GM18858 (cell line): ENCODE data around the gene IL6R.

Experiments used
- ATAC-seq: cut with Tn5 transposase; IDR thresholded peaks from one replicate; pipeline ENCODE4 v1.9.1; 2021; ENCODE audit not compliant: unreplicated experiment

The IL6R gene

GRCh38 chr1:154446789-154447188 lies 41.6 kb downstream of the IL6R start:
- ATAC-seq: no peak

- no peak for ATAC-seq
Measured at GRCh38 chr1:154448331-154448811, 43.2 kb downstream of the IL6R start.

GRCh38 chr1:154453161-154453560 lies 48.0 kb downstream of the IL6R start:
- ATAC-seq: no peak

DNA sequence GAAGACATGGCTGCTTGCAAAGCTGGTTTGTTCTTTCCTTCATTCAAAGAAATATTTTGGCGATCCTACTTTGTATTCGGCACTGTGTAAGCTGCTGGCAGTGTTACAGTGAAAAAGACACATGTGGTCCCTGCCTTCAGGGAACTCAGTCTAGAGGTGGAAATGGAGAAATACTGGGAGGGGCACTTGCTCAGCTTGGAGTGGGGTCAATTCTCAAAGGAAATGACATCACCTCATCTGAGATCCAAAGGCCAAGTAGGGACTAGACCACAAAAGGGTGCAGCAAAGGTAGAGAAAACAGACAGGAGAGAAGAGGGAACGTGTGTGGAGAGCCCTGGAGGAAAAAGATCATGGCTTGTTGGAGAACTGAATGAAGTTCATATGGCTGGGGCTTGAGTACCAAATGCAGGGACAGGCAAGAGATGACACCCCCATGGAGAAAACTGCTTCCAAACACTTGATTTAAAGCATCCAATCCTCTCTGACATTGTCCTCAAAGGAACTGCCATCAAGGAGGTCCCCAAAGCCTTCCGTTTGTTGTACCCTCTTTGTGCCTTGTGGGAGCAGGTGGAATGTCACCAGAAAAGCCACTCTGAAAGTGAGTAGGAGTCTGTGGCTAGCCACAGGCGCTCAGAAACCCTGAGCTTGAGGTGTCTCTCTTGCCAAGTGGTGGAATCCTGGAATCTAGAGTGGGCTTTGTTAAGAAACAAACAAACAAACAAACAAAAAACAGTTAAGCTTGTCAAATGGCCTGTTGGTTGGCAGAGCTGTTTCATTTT lies 48.6 kb downstream of the IL6R start:
- ATAC-seq: no peak

DNA sequence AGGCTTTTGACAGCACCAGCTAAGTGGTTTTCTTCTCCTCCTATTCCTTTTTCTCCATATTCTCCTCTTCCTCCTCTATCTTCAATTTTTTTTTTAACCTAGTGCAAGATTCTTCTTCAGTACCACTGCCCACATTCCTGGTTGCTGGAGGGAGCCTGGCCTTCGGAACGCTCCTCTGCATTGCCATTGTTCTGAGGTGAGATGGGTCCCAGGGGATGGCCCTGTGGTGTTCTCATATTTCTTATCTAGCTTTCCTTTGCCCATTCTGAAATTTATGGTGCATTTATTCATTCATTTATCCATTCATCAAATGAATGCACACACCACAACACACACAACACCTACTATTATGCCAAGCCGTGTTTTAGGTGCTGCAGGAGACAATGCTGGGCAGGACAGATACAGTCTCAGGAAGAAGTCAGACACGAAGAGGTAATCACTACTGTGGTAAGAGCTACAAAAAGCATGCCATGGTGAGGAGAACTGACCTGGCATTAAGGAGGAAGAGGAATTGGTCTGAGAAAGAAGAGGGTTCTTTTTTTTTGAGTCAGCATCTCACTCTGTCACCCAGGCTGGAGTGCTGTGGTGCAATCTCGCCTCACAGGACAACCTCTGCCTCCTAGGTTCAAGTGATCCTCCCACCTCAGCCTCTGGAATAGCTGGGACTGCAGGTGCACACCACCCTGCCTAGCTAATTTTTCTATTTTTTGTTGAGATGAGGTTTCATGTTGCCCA lies 49.4 kb downstream of the IL6R start:
- ATAC-seq: no peak

DNA sequence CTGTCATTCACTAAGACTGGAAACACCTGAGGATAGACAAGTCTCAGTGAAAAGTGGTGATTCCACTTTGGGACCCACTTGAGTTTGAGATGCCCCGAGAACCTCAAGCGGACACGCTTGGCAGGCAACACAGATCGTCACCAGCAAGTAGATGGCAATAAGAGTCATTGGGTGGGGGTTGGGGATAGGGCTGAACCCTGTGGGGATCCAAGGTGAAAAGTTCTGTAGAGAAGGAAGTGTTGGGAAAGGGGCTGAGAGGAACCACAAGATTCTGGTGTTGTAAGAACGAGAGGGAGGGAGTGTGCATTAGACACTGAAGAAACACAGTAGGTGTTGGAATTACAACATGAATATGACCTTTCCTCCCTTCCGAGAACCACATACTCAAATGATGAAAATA lies 51.5 kb downstream of the IL6R start:
- ATAC-seq: no peak

DNA sequence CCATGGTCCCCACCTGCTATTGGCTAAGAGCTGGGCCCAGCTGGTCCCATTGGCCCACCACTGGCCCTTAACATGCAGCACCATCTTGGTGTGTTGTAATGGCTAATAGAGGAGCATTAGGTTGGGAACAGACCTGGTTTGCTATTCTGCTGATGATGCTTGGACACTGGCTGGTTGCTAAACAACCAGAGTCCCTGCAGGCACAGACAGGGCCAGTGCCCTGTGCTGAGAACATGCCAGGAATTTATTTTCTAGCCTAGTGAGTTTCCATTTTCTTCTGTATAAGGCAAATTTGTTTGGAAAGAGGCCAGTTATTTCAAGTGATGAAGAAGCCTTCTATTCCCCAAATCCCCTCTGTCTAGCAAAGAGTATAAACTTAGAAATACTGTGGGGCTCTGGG lies 53.9 kb downstream of the IL6R start:
- no peak for ATAC-seq

DNA sequence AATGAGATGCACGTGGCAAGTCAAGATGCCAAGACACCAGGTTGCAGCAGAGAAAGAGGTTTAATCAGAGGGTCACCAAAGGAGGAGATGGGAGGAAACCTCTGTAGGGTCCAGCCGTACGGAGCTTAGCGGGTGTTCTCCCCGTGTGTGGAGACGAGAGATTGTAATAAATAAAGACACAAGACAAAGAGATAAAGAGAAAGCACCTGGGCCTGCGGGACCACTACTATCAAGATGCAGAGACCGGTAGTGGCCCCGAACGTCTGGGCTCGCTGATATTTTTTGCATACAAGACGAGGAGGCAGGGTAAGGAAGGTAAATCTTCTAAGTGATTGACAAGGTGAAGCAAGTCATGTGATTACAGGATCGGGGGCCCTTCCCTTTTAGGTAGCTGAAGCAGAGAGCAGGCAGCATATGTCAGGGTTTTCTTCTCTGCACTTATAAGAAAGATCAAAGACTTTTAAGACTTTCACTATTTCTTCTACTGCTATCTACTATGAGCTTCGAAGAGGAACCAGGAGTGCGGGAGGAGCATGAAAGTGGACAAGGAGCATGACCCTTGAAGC lies 55.6 kb downstream of the IL6R start:
- ATAC-seq: no peak

DNA sequence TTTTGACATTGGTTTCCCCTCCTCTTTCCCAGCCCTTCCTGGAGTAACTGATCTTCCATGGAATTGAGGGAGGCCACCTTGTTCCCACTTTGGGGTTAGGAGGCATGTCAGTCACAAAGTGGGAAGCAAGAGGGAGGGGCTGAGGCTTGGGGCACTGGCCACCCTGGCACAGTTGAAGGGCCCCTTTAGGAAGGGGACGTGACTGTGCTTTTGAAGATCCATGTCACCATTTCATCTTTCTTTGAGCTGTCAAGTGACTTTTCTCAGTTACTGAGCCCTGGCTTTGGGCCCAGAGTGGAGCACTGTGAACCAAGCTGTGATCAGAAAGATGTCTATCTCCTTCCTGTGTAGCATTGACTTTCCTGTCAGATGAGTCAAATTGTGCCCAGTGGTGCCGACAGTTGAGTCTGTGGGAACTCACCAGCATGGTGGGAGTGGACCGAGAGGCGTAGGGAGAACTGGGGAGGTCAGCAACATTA lies 58.4 kb downstream of the IL6R start:
- ATAC-seq: no peak

DNA sequence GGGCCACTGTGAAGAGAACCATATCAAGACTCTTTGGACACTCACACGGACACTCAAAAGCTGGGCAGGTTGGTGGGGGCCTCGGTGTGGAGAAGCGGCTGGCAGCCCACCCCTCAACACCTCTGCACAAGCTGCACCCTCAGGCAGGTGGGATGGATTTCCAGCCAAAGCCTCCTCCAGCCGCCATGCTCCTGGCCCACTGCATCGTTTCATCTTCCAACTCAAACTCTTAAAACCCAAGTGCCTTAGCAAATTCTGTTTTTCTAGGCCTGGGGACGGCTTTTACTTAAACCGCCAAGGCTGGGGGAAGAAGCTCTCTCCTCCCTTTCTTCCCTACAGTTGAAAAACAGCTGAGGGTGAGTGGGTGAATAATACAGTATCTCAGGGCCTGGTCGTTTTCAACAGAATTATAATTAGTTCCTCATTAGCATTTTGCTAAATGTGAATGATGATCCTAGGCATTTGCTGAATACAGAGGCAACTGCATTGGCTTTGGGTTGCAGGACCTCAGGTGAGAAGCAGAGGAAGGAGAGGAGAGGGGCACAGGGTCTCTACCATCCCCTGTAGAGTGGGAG lies 60.6 kb downstream of the IL6R start:
- ATAC-seq: no peak

DNA sequence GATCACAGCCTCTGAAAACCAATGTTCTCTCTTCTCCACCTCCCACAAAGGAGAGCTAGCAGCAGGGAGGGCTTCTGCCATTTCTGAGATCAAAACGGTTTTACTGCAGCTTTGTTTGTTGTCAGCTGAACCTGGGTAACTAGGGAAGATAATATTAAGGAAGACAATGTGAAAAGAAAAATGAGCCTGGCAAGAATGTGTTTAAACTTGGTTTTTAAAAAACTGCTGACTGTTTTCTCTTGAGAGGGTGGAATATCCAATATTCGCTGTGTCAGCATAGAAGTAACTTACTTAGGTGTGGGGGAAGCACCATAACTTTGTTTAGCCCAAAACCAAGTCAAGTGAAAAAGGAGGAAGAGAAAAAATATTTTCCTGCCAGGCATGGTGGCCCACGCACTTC lies 61.1 kb downstream of the IL6R start:
- no peak for ATAC-seq

GRCh38 chr1:154466921-154467417 lies 61.8 kb downstream of the IL6R start:
- ATAC-seq: no peak

DNA sequence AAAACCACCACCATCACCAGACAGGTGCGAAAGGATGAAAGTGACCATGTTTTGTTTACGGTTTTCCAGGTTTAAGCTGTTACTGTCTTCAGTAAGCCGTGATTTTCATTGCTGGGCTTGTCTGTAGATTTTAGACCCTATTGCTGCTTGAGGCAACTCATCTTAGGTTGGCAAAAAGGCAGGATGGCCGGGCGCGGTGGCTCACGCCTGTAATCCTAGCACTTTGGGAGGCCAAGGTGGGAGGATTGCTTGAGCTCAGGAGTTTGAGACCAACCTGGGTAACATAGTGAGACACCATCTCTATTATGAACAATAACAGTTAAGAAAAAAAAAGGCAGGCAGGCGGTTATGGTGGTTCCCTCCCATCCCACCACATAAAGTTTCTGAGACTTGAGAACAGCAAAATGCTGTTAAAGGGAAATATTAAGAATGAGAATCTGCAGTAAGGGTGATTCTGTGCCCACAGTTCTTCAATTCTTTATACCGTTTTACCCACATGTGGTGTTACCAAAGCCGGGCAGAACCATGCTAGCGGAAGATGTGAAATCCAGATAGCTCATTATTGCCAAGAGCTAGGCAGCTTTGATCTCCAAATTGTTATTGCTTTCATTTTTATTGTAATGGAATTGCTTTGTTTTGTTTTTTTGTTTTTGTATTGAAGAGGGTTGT lies 62.4 kb downstream of the IL6R start:
- ATAC-seq: no peak

DNA sequence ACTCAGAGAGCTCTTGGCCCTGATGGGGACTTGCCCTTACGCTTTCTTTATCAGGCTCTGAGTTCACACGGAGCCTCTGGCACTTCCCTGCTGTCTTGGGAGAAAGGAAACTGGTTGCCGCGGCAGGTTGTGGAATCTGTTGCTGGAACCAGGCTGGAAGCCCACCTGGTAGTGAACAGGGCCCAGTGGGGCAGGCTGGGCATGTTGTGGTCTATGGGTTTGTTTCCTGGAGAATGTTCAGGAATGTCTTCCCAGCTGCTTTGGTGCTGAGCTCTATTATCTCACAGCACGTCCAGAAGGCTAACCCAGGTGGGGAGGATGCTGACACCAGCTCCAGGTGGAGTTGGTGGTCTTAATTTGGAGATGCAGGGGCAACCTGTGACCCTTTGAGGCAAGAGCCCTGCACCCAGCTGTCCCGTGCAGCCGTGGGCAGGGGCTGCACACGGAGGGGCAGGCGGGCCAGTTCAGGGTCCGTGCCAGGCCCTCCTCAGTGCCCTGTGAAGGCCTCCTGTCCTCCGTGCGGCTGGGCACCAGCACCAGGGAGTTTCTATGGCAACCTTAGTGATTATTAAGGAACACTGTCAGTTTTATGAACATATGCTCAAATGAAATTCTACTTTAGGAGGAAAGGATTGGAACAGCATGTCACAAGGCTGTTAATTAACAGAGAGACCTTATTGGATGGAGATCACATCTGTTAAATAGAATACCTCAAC lies 63.5 kb downstream of the IL6R start:
- no peak for ATAC-seq

- ATAC-seq: no peak
Measured at GRCh38 chr1:154469844-154470560, 64.9 kb downstream of the IL6R start.

- ATAC-seq: no peak
Measured at GRCh38 chr1:154471304-154471703, 66.2 kb downstream of the IL6R start.

- ATAC-seq: no peak
Measured at GRCh38 chr1:154474802-154475201, 69.7 kb downstream of the IL6R start.

- ATAC-seq: no peak
Measured at GRCh38 chr1:154476791-154477190, 71.6 kb downstream of the IL6R start.

GRCh38 chr1:154478013-154478412 lies 72.9 kb downstream of the IL6R start:
- ATAC-seq: no peak

GRCh38 chr1:154478639-154479038 lies 73.5 kb downstream of the IL6R start:
- ATAC-seq: no peak
